K562 (cell line): ENCODE measurements around the gene PITX1. TPM values are rescaled to one million over a fixed set of nuclear protein-coding genes. Genes with fewer than 3 reads are reported as not detected.

Experiments
- ATAC-seq: fragments of 200-7000 bp; cut with Tn5 transposase; 3 replicates; pipeline ENCODE4 v1.9.1; 2020; ENCODE audit warnings: moderate library complexity
- BruUV-seq: library from RNA; stranded (reverse); fragments of 400-500 nt; replicated peaks from 2 replicates; lab custom pipeline; 2021; lab: Mats Ljungman, UMichigan
- CTCF ChIA-PET: fragments of 300-600 bp; formaldehyde crosslinking; extraction: SDS; loops from one replicate; lab custom pipeline; 2021; ENCODE audit warnings: low intra/inter-chr PET ratio; lab: Yijun Ruan, JAX
- POLR2A ChIA-PET: fragments of 300-600, 350-650 bp; sonication (Branson Sonifier 250); formaldehyde crosslinking; extraction: SDS; loops from one replicate; lab custom pipeline; 2021; ENCODE audit warnings: antibody characterized with exemption, inconsistent platforms; lab: Yijun Ruan, JAX
- DNase-seq, 4 experiments: peaks; one replicate each; pipeline versions ENCODE4 v3.0.0 to v3.0.0-alpha.2; 2011 to 2018; ENCODE audit warnings: low spot score in 3 of 4, mixed read lengths in 3 of 4; ENCODE audit errors: extremely low read depth in 1 of 4
- FAIRE-seq: peaks from 2 replicates; lab custom pipeline; 2011; peaks lifted over from hg19 to GRCh38; lab: Jason Lieb, UNC
- H2AFZ ChIP-seq: 2 replicates; pipeline ENCODE4 v1.6.0; 2011; ENCODE audit warnings: low read depth, low read length, control low read depth, inconsistent platforms
- H3K27ac ChIP-seq: fragments of 200-600 bp; 3 replicates; pipeline ENCODE4 v1.8.0; 2011; ENCODE audit warnings: low read depth, mild to moderate bottlenecking, control low read depth, inconsistent platforms, low read length, moderate library complexity, mixed read lengths; ENCODE audit errors: extremely low read depth
- H3K27me3 ChIP-seq, 2 experiments: fragments of 300-600 bp in 1 of 2; 2 replicates in 1 of 2; 3 replicates in 1 of 2; pipeline versions ENCODE4 v1.6.0 to v1.8.0; 2011; ENCODE audit warnings: inconsistent platforms in 2 of 2, low read length in 2 of 2, mild to moderate bottlenecking in 1 of 2, mixed read lengths in 1 of 2, moderate library complexity in 1 of 2; ENCODE audit not compliant: control insufficient read depth in 2 of 2, insufficient read depth in 2 of 2
- H3K36me3 ChIP-seq: fragments of 300-600 bp; 3 replicates; pipeline ENCODE4 v1.8.0; 2011; ENCODE audit warnings: mild to moderate bottlenecking, low read length, inconsistent platforms; ENCODE audit not compliant: control insufficient read depth, insufficient read depth
- H3K4me1 ChIP-seq, 2 experiments: fragments of 200-600 bp in 1 of 2; replicated peaks in 1 of 2; 2 replicates in 1 of 2; 3 replicates in 1 of 2; pipeline versions ENCODE4 v1.5.1 to v1.8.0; 2011; ENCODE audit warnings: inconsistent platforms in 2 of 2, low read length in 2 of 2, mild to moderate bottlenecking in 1 of 2, mixed read lengths in 1 of 2, moderate library complexity in 1 of 2; ENCODE audit not compliant: control insufficient read depth in 2 of 2, insufficient read depth in 2 of 2
- H3K4me2 ChIP-seq: 2 replicates; pipeline ENCODE4 v1.6.1; 2011; ENCODE audit warnings: low read length, control low read depth, inconsistent platforms, mixed read lengths; ENCODE audit not compliant: insufficient read depth
- H3K4me3 ChIP-seq: fragments of 200-600 bp; sonication (generic), shearing (Covaris generic); 2 replicates; pipeline ENCODE4 v1.5.1; 2016; ENCODE audit warnings: control low read depth, inconsistent platforms
- H3K79me2 ChIP-seq: fragments of 200-600 bp; 3 replicates; pipeline ENCODE4 v1.8.0; 2011; ENCODE audit warnings: low read length, inconsistent platforms; ENCODE audit not compliant: control insufficient read depth, insufficient read depth
- H3K9ac ChIP-seq, 2 experiments: 2 replicates each; pipeline versions ENCODE4 v1.6.0 to v1.6.1; 2011; ENCODE audit warnings: low read depth in 2 of 2, low read length in 2 of 2, control low read depth in 1 of 2, inconsistent platforms in 1 of 2, mild to moderate bottlenecking in 1 of 2, mixed read lengths in 1 of 2; ENCODE audit not compliant: insufficient read depth in 1 of 2
- H3K9me1 ChIP-seq: one replicate; pipeline ENCODE4 v1.6.0; 2011; ENCODE audit warnings: inconsistent platforms, mild to moderate bottlenecking, low read length, moderate library complexity; ENCODE audit not compliant: control insufficient read depth, insufficient read depth
- H3K9me3 ChIP-seq: replicated peaks from 2 replicates; pipeline ENCODE4 v1.5.1; 2011; ENCODE audit warnings: low read depth, low read length, inconsistent platforms; ENCODE audit not compliant: control insufficient read depth, insufficient read depth
- H4K20me1 ChIP-seq: replicated peaks from 2 replicates; pipeline ENCODE4 v1.6.1; 2011; ENCODE audit warnings: low read length, inconsistent platforms, mixed read lengths; ENCODE audit not compliant: control insufficient read depth, insufficient read depth
- BRD4 ChIP-seq: fragments of 200-600 bp; sonication (generic); IDR thresholded peaks from 2 replicates; pipeline ENCODE4 v1.6.1; 2017; ENCODE audit warnings: inconsistent platforms
- DEAF1 ChIP-seq: fragments of 450-650 bp; formaldehyde crosslinking; IDR thresholded peaks from 2 replicates; pipeline ENCODE4 v1.4.0; 2020; ENCODE audit warnings: mild to moderate bottlenecking, moderate library complexity
- ETV5 ChIP-seq: sonication (generic); formaldehyde crosslinking; IDR thresholded peaks from 2 replicates; pipeline ENCODE4 v1.4.0; 2020; ENCODE audit warnings: low read depth, mild to moderate bottlenecking, missing genetic modification reagents
- GTF2F1 ChIP-seq: IDR thresholded peaks from 2 replicates; pipeline ENCODE4 v1.6.1; 2011; ENCODE audit warnings: low read depth, low read length, improper control_type of control experiment
- HOXB6 ChIP-seq: fragments of 250-450 bp; sonication (Bioruptor Pico); IDR thresholded peaks from 2 replicates; pipeline ENCODE4 v1.5.1; 2022; ENCODE audit warnings: mild to moderate bottlenecking, borderline replicate concordance
- L3MBTL2 ChIP-seq: fragments of 450-650 bp; IDR thresholded peaks from 2 replicates; pipeline ENCODE4 v1.6.1; 2016; ENCODE audit warnings: mild to moderate bottlenecking, moderate library complexity
- NCOA1 ChIP-seq: fragments of 450-650 bp; IDR thresholded peaks from 2 replicates; pipeline ENCODE4 v1.6.1; 2016; ENCODE audit warnings: low read depth
- NFXL1 ChIP-seq: fragments of 450-650 bp; formaldehyde crosslinking; IDR thresholded peaks from 2 replicates; pipeline ENCODE4 v1.4.0; 2021; ENCODE audit warnings: mild to moderate bottlenecking
- NR2C2 ChIP-seq, 2 experiments: fragments of 200-800 bp in 1 of 2; sonication (Bioruptor generic) in 1 of 2; sonication (generic) in 1 of 2; formaldehyde crosslinking in 1 of 2; IDR thresholded peaks; 2 replicates each; pipeline versions ENCODE4 v1.6.1 to v1.8.0; 2016 to 2022; ENCODE audit warnings: mild to moderate bottlenecking in 1 of 2, missing compliant biosample characterization in 1 of 2, missing genetic modification characterization in 1 of 2, missing genetic modification reagents in 1 of 2
- POLR3G ChIP-seq: IDR thresholded peaks from 2 replicates; pipeline ENCODE4 v1.6.1; 2011; ENCODE audit not compliant: insufficient read length, insufficient replicate concordance; ENCODE audit errors: extremely low read depth
- RBBP5 ChIP-seq: fragments of 200-600 bp; sonication (generic); IDR thresholded peaks from 2 replicates; pipeline ENCODE4 v1.6.1; 2012; ENCODE audit warnings: borderline replicate concordance, mild to moderate bottlenecking, low read length, control low read depth, inconsistent platforms; ENCODE audit not compliant: insufficient read depth, poor library complexity, severe bottlenecking
- SIN3A ChIP-seq, 2 experiments: fragments of 150-350 bp in 1 of 2; IDR thresholded peaks; 2 replicates each; pipeline ENCODE4 v1.6.1; 2011 to 2016; ENCODE audit warnings: borderline replicate concordance in 2 of 2, low read depth in 2 of 2, low read length in 2 of 2, mild to moderate bottlenecking in 2 of 2, moderate library complexity in 2 of 2; ENCODE audit not compliant: control insufficient read depth in 1 of 2
- SIX5 ChIP-seq, 2 experiments: IDR thresholded peaks; 2 replicates each; pipeline ENCODE4 v1.6.1; 2011; ENCODE audit warnings: low read length in 2 of 2, borderline replicate concordance in 1 of 2, low read depth in 1 of 2, mild to moderate bottlenecking in 1 of 2, moderate library complexity in 1 of 2; ENCODE audit not compliant: insufficient read depth in 1 of 2
- SOX6 ChIP-seq: fragments of 450-650 bp; IDR thresholded peaks from 2 replicates; pipeline ENCODE4 v1.6.1; 2014; ENCODE audit warnings: mild to moderate bottlenecking
- SREBF2 ChIP-seq: sonication (generic); formaldehyde crosslinking; IDR thresholded peaks from 2 replicates; pipeline ENCODE4 v1.4.0; 2020; ENCODE audit warnings: mild to moderate bottlenecking, missing genetic modification reagents
- SRF ChIP-seq, 2 experiments: fragments of 250-450, 450-650 bp in 1 of 2; sonication (Bioruptor Pico) in 1 of 2; sonication (generic) in 1 of 2; formaldehyde crosslinking; IDR thresholded peaks; 2 replicates each; pipeline versions ENCODE4 v1.5.0 to v1.5.1; 2020 to 2022; ENCODE audit warnings: mild to moderate bottlenecking in 1 of 2, missing genetic modification reagents in 1 of 2
- TAF7 ChIP-seq: fragments of 450-650 bp; IDR thresholded peaks from 2 replicates; pipeline ENCODE4 v1.6.1; 2016; ENCODE audit warnings: missing genetic modification characterization, missing compliant biosample characterization
- ZFX ChIP-seq: sonication (generic); formaldehyde crosslinking; IDR thresholded peaks from 2 replicates; pipeline ENCODE4 v1.8.0; 2022; ENCODE audit warnings: mild to moderate bottlenecking, missing genetic modification reagents, moderate library complexity
- ZNF175 ChIP-seq: fragments of 200-800 bp; sonication (Bioruptor generic); IDR thresholded peaks from 2 replicates; pipeline ENCODE4 v1.6.1; 2016; ENCODE audit warnings: low read depth, mild to moderate bottlenecking, missing genetic modification characterization, missing compliant biosample characterization
- ZNF3 ChIP-seq: fragments of 250-450 bp; sonication (Bioruptor Pico); IDR thresholded peaks from 2 replicates; pipeline ENCODE4 v1.5.0; 2021; ENCODE audit warnings: mild to moderate bottlenecking, moderate library complexity
- WGBS: fragments of 100-300 bp; shearing (Covaris generic); methylation state at CpG from one replicate; pipeline ENCODE4 v1.1.6; 2016; ENCODE audit warnings: low coverage, mixed read lengths; ENCODE audit not compliant: insufficient coverage; ENCODE audit errors: missing lambda C conversion rate; 5-methylcytosine and 5-hydroxymethylcytosine counted together
- in situ Hi-C: fragments of 300-500 bp; cut with MboI; formaldehyde crosslinking; loops from 4 replicates; pipeline ENCODE4 v1.15.0; 2018; ENCODE audit warnings: inconsistent platforms, mixed read lengths
- intact Hi-C: fragments of 100-400 bp; cut with micrococcal nuclease; formaldehyde crosslinking; loops from 2 replicates; pipeline ENCODE4 v1.14.2; 2022
- polyA plus RNA-seq, 8 experiments: library from polyadenylated mRNA; depleted of rRNA in 4 of 8; stranded (reverse) in 5 of 8; unstranded in 3 of 8; fragments of >200 nt; fragmentation: Nextera tagmentation in 2 of 8; fragmentation: Illumina TruSeq in 1 of 8; extraction: Ambion mirVana in 2 of 8; extraction: Trizol in 1 of 8; gene quantifications; 2 replicates each; pipeline versions ENCODE4 v1.2.1 to v1.2.3, GENCODE V29; 2011 to 2014; ENCODE audit warnings: inconsistent platforms in 1 of 8, missing spikeins in 1 of 8
- total RNA-seq, 7 experiments: library from RNA; depleted of rRNA in 6 of 7; stranded (reverse); fragments of >200 nt in 6 of 7; fragmentation: Illumina TruSeq in 2 of 7; extraction: Trizol in 2 of 7; gene quantifications; 2 replicates each; pipeline versions ENCODE4 v1.2.1 to v1.2.3, GENCODE V29; 2011 to 2021; ENCODE audit warnings: low replicate concordance in 1 of 7

Gene PITX1
- total and polyA plus RNA-seq, 9 of the 15 experiments (the other 6 are each of a cell fraction or from before 2014, with no cell fraction given) = 0.13 to 88.2 (median 24.9) TPM

GRCh38 chr5:135032999-135033861, 798 bp downstream of the PITX1 start:
- Histone ChIP-seq H2AFZ (peak overlapping the region; percentile 63; the same call in 1 of the 2 replicates), H3K79me2 (peaks cover 68% of the 10 kb centered on the region), H3K4me1 (peaks cover 19 to 51% of the 10 kb centered on the region in 2 experiments), H3K9ac (peak overlapping the region; percentile 99 to 100), H3K9me3 (no peaks in the 10 kb centered on the region; the same call in 1 of the 2 replicates), H3K27me3 (no peaks in the 10 kb centered on the region), H3K4me3 (peak overlapping the region; percentile 99), H4K20me1 (no peaks in the 10 kb centered on the region), H3K4me2 (peak overlapping the region; percentile 96), H3K36me3 (peaks cover 35% of the 10 kb centered on the region), H3K27ac (peak overlapping the region; percentile 98), H3K9me1 (no peaks in the 10 kb centered on the region)
- POLR2A ChIA-PET = interaction anchor here (0.6 to 2.4 kb wide), 11 partner anchors 9 to 291 kb away, joined by 3 to 12 read pairs (median 4); no protein-coding TSS in a partner anchor
- in situ Hi-C loops = no loop called here
- intact Hi-C loops = loop anchor here (5.0 kb wide), 2 partner anchors 64 to 159 kb away; no protein-coding TSS in a partner anchor
- FAIRE-seq = no peak
- CTCF ChIA-PET = no interaction called here
- under 1% methylated on average over 53 of the region's 89 CpGs for WGBS
- no TSS peak for BruUV-seq
- peak; percentile 55 to 71 (median 62) for DNase-seq
- peak; percentile 31 for ATAC-seq
- TF ChIP-seq HOXB6 (CRISPR knock-in tag) = no peak
- TF ChIP-seq POLR3G = no peak
- TF ChIP-seq TAF7 = peak; percentile 50; the same call in 1 of the 2 replicates
- TF ChIP-seq ZFX = peak; percentile 69
- TF ChIP-seq GTF2F1 = no peak
- peak; percentile 96 for TF ChIP-seq RBBP5
- no peak for TF ChIP-seq SREBF2 (CRISPR knock-in tag)
- no peak for TF ChIP-seq DEAF1 (CRISPR knock-in tag)
- 0 out of 2 replicates have a peak, but pooled peaks have one; percentile 44 for TF ChIP-seq NR2C2 (CRISPR knock-in tag; IDR thresholded peaks at IDR 0.05)
- TF ChIP-seq NR2C2 (tag; IDR thresholded peaks at IDR 0.05) = no peak
- no peak for TF ChIP-seq ETV5
- no peak for TF ChIP-seq SIX5 (IDR thresholded peaks at IDR 0.05; ENCODE audit: borderline replicate concordance in 1 of 2, insufficient read depth in 1 of 2, low read depth in 1 of 2, low read length in 2 of 2)
- no peak for TF ChIP-seq BRD4
- no peak for TF ChIP-seq NFXL1 (CRISPR knock-in tag)
- TF ChIP-seq ZNF175 (CRISPR knock-in tag) = no peak
- no peak for TF ChIP-seq SRF (CRISPR knock-in tag; IDR thresholded peaks at IDR 0.05)
- TF ChIP-seq NCOA1 = no peak
- no peak for TF ChIP-seq ZNF3 (CRISPR knock-in tag)
- no peak for TF ChIP-seq SOX6
- peak; percentile 64 for TF ChIP-seq L3MBTL2
- peak in 1 of 2 experiments; percentile 63; a peak in 1 of 4 replicates for TF ChIP-seq SIN3A (IDR thresholded peaks at IDR 0.05; ENCODE audit: borderline replicate concordance in 2 of 2, control insufficient read depth in 1 of 2, low read depth in 2 of 2, low read length in 2 of 2)
